HG02571 (cell line): Measurements from ENCODE around the gene RIMKLA.

Source experiments
- ATAC-seq: cut with Tn5 transposase; IDR thresholded peaks from one replicate; pipeline ENCODE4 v1.9.1; 2021; ENCODE audit warnings: mild to moderate bottlenecking, moderate library complexity; ENCODE audit not compliant: unreplicated experiment

Gene RIMKLA

GRCh38 chr1:42370876-42371549, 9.6 kb upstream of the RIMKLA start:
- no peak for ATAC-seq

- ATAC-seq: no peak
Measured at GRCh38 chr1:42372796-42373195, 7.8 kb upstream of the RIMKLA start.

GRCh38 chr1:42379794-42380585, 602 bp upstream of the RIMKLA start:
- ATAC-seq: peak; percentile 33

- no peak for ATAC-seq
Measured at GRCh38 chr1:42381280-42381673, 685 bp downstream of the RIMKLA start.

- ATAC-seq: no peak
Measured at GRCh38 chr1:42385283-42385682, 4.7 kb downstream of the RIMKLA start.

GRCh38 chr1:42386051-42386450, 5.5 kb downstream of the RIMKLA start:
- no peak for ATAC-seq

- no peak for ATAC-seq
Measured at GRCh38 chr1:42392255-42392654, 11.7 kb downstream of the RIMKLA start.

- ATAC-seq: no peak
Measured at GRCh38 chr1:42392967-42393848, 12.6 kb downstream of the RIMKLA start.

- no peak for ATAC-seq
Measured at GRCh38 chr1:42399315-42400100, 18.9 kb downstream of the RIMKLA start.

GRCh38 chr1:42403880-42404400, 23.3 kb downstream of the RIMKLA start:
- ATAC-seq: no peak

GRCh38 chr1:42414551-42415496, 34.2 kb downstream of the RIMKLA start:
- no peak for ATAC-seq

GRCh38 chr1:42417166-42417565, 36.6 kb downstream of the RIMKLA start:
- no peak for ATAC-seq

- ATAC-seq: no peak
Measured at GRCh38 chr1:42418516-42418915, 37.9 kb downstream of the RIMKLA start.

- no peak for ATAC-seq
Measured at GRCh38 chr1:42419126-42419821, 38.7 kb downstream of the RIMKLA start.

GRCh38 chr1:42420121-42420520, 39.5 kb downstream of the RIMKLA start:
- ATAC-seq: no peak

GRCh38 chr1:42420911-42421585, 40.5 kb downstream of the RIMKLA start:
- no peak for ATAC-seq

- ATAC-seq: no peak
Measured at GRCh38 chr1:42422737-42423136, 42.1 kb downstream of the RIMKLA start.

GRCh38 chr1:42423681-42424080, 43.1 kb downstream of the RIMKLA start:
- no peak for ATAC-seq
